Measurements from ENCODE around the gene CCDC77. TPM values are rescaled to one million over a fixed set of nuclear protein-coding genes. Genes with fewer than 3 reads are reported as not detected.
A peak's percentile ranks its signal among the peaks of the same experiment; 100 is the strongest.

Gene CCDC77
- total RNA-seq, 1 donor from 2014 or later = 7.7 TPM

GRCh38 chr12:452667-453210, 51.3 kb downstream of the CCDC77 start:
- DNase-seq (ENCODE audit: low read depth in 2 of 2) = no peak

- no peak for DNase-seq (ENCODE audit: low read depth in 2 of 2)
These were observed 53.4 kb downstream of the CCDC77 start for GRCh38 chr12:454833-455232.

- DNase-seq (ENCODE audit: low read depth in 2 of 2) = peak in 1 of 2 donors; percentile 5
These were observed 54.4 kb downstream of the CCDC77 start for GRCh38 chr12:455821-456220.

GRCh38 chr12:457676-458075, 56.2 kb downstream of the CCDC77 start:
- no peak for DNase-seq (ENCODE audit: low read depth in 2 of 2)

GRCh38 chr12:459050-459429, 57.6 kb downstream of the CCDC77 start:
- DNase-seq (ENCODE audit: low read depth in 2 of 2) = no peak

- peak in 1 of 2 donors; percentile 23 for DNase-seq (ENCODE audit: low read depth in 2 of 2)
These were observed 58.2 kb downstream of the CCDC77 start, which contains the start of gene B4GALNT3 for GRCh38 chr12:459430-460258. Gene B4GALNT3, plus strand, starts transcription at chr12:459939. Its CDS starts 438 bp downstream, at chr12:460377.

DNA sequence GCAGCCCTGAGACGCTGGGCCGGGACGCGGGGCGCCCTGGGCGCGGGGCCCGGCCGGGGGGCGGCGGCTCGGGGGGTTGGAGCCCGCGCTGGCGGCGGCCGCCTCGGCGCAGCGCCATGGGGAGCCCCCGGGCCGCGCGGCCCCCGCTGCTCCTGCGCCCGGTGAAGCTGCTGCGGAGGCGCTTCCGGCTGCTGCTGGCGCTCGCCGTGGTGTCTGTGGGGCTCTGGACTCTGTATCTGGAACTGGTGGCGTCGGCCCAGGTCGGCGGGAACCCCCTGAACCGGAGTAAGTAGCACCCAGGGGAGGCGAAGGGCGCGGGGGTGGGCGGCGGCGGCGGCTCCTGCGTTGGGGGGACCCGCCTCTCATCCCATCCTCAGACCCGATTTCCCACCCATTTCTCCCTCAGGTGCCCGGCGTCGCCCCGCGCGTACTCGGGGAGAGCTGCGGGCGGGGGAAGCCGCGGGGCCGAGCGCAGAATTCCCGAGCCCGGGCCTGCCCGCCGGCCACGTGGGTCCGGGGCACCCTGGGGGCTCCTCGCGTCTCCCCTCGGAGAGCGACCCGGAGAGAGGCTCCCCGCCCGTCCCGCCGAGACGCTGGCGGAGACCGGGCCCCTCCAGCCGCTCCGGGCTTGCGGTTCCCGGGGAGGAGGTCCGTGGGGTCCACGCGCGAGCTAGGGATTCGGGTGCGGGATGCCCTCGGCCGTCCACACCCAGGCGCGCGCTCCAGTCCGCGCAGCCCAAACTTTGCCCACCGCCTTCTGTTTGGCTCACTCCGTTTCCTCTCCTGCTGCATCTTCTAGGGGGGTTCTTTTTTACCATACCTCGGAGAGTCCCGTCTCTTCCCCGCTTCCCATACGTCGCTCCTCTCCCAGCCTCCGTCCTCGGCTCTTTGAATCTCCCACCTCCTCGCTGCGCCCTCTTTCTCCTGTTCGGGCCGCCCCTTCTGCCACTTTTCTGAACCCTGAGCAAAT, 59.1 kb downstream of the CCDC77 start:
- peak in 1 of 2 donors; percentile 7 for DNase-seq (ENCODE audit: low read depth in 2 of 2)

- DNase-seq (ENCODE audit: low read depth in 2 of 2) = no peak
These were observed 60.0 kb downstream of the CCDC77 start for GRCh38 chr12:461425-461824.

- no peak for DNase-seq (ENCODE audit: low read depth in 2 of 2)
These were observed 61.7 kb downstream of the CCDC77 start for GRCh38 chr12:462936-463705.

DNA sequence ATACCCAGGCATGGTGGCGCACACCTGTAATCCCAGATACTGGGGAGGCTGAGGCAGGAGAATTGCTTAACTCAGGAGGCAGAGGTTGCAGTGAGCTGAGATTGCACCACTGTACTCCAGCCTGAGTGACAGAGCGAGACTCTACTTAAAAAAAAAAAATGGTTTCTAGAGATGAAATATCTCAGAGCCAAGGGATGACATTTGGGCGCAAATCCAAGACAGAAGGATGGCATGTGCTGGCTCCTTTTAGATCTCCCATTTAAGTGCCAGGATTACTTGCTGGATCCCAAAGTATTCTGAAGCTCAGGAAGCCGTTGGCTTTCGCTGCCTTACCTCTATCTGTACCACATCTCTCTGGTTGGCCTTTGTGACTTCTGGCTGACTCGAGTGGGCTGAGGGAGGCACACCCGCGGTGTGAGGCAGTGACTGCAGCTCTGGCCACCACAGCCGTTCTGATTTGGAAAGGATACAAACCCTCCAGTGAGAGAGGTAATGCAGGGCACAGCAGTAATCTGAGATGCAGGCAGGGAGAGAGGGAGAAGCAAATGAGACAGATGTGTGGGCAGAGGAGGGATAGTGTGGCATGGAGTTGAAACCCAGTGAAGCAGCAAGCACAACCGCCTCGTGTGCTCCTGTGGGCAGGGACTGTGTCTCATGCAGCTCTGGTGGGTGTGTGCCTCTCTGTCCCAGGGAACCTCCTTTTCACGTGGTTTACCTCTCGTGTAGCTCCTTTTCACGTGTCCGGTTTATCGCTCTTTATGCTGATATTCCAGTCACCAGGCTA, 63.2 kb downstream of the CCDC77 start:
- DNase-seq (ENCODE audit: low read depth in 2 of 2) = no peak

DNA sequence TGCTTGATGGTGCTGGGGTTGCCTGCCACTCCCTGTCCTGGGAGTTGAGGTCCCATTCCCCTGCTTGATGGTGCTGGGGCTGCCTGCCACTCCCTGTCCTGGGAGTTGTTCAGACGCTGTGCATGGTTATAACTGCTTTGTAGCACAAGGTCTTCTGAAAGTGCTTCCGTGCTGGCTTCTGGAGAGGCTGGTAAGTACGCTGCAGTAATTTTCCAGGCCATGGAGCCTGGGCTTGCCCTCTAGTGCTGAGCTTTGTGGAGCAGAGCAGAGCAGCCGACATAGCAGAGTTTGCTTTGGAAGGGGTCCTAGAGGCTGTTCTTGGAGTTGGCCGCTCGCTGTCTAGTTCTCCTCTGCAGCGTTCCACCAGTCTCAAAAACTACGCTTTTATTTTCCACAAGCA, 64.6 kb downstream of the CCDC77 start:
- DNase-seq (ENCODE audit: low read depth in 2 of 2) = no peak

GRCh38 chr12:466762-467161, 65.3 kb downstream of the CCDC77 start:
- DNase-seq (ENCODE audit: low read depth in 2 of 2) = no peak

DNA sequence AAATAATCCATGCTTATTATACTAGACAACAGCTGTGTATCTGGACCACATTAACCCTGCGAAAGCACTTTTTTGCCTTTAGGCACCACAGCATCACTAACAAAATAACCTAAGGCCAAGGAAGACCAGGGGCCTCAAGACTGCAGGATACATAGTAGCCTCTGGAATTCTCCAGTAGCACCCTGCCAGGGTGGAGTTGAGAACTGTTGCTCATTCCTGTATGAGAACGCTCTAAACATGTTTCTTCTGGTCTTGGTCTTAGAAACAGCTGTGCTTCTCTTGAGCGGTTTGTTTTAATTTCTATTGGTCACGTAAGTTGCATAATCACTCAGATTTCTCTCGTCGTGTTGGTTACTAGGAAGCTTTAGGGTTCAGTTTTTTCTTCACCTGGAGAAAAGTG, 66.1 kb downstream of the CCDC77 start:
- no peak for DNase-seq (ENCODE audit: low read depth in 2 of 2)

DNA sequence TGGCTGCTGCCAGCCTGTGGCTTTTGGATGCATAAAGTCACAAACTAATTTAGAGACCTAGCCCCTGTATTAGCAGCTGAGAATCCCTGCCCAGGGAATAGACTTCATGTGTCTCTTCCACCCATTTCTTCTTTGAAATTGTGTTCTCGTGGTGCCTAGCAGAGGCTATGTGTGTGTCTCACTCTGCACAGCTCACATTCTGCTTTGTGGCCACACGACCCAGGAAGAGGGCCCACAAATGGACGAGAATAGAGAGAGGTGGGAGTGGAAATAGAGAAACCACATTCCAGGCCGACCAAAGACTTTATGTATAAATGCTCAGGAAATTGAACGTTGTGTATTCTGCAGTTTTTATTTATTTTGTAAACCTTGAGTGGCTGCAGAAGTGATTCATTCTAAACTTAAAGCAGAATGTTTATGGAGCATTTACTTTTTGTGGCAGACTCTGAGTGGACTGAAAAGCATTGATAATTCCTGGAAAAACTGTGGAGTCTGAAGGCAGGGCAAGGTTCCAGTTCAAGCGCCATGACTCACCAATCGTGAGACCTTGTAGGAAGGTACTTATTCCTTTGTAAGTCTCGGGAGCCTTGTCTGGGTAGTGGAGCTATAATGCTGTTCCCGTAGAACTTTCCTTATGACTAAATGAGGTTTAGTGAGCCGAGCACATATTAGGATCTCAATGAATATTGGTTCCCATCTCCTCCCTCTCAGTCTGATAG, 67.4 kb downstream of the CCDC77 start:
- DNase-seq (ENCODE audit: low read depth in 2 of 2) = no peak

- no peak for DNase-seq (ENCODE audit: low read depth in 2 of 2)
These were observed 68.7 kb downstream of the CCDC77 start for GRCh38 chr12:470133-470532.

DNA sequence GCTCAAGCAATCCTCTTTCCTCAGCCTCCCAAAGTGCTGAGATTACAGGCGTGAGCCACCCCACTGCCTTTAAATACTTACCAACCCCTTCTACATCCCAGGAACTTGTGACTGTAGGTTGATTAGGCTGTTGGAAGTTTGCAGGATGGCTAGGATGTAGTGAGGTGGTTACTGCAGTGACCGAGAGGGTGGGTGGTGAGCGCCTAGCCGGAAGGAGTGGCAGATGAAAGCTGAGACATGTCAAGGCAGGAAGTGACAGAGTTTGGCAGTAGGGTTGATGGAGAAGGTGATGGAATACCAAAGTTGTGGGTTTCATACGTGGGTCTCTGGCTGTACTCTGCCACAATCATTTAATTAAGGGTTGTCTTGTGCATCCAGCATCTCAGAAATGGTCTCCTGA, 71.8 kb downstream of the CCDC77 start:
- DNase-seq (ENCODE audit: low read depth in 2 of 2) = no peak

DNA sequence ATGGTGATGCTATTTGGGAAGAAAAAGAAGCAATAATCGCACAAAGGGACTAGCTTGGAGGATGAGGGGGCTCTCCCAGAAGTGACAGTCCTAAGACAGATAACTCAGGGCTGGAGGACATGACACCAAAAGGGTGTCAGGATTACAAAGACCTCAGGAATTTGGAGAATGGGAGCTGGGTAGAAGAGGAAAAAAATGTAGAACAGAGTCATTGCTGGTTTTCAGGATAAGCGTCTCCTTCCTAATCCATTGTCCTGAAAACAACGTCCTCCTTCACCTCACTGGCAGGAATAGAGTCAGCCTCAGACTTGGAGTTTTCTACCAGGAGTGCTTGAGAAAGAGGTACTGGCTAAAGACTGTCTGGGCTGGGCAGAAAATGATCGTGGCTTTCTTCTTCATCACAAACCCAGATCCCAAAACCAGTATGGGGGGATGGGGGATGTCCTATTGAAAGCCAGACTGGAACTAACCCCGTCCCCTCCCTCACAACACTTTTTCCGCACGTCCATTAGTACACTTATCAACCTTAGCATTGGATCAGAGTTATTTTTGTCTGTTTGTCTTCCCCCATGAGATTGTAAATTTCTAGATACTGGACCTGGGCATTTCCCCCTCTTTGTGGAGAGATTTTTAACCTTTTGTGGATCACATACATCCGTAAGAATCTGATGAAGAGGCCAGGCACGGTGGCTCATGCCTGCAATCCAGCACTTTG, 72.6 kb downstream of the CCDC77 start:
- DNase-seq (ENCODE audit: low read depth in 2 of 2) = no peak

GRCh38 chr12:475286-475685, 73.8 kb downstream of the CCDC77 start:
- DNase-seq (ENCODE audit: low read depth in 2 of 2) = no peak

- DNase-seq (ENCODE audit: low read depth in 2 of 2) = no peak
These were observed 77.7 kb downstream of the CCDC77 start for GRCh38 chr12:479161-479560.

Data from lung microvascular endothelial cell (primary cell).